Measurements from ENCODE around the gene TAF5L. TPM values are rescaled to one million over a fixed set of nuclear protein-coding genes. Genes with fewer than 3 reads are reported as not detected.

Gene TAF5L
- total and polyA plus RNA-seq, 9 donors, result 7.6 to 19.8 (median 12.5) TPM

DNA sequence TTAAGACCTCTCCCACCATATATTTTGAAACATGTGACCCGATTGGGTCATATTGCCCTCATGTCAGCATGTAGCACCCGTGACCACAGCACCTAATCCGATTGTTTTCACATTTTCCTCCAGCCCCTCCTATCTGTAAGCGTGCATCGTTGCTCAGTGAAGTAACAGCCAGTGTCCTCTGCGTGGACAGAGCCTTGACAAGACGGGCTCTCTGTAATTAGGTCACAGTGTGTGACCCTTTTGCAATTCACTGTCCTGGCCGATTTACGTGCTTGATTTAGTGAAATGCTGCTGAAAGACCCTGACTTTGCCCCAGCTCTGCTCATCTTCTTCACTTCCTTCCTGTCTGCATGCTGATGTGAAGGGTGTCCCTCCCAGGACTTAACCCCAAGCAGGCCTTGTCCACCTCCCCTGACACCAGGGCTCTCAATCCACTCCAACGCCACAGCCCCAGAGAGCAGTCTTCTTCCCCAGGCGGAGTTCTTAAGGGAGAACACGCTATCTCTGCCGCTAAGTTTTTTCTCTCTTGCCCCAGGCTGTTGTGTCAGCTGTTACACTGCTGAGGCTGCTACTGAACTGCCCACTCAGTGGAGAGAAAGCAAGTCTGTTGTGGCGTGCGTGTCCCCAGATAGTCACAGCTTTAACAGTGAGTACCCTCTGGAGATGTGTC, 19.5 kb upstream of the TAF5L start:
- no peak for DNase-seq
- no peaks in the 10 kb centered on the region for H3K27me3 ChIP-seq
- intact Hi-C loops (cut with DNase I), result no loop called here
- 88 to 91% (median 89%) methylated on average over 15 of the region's 15 CpGs for WGBS, 3 donors
- no peak overlapping the region for H3K27ac ChIP-seq
- no peaks in the 10 kb centered on the region for H3K36me3 ChIP-seq
- H3K9me3 ChIP-seq, result no peaks in the 10 kb centered on the region
- H3K4me1 ChIP-seq (ENCODE audit: insufficient read depth), result no peaks in the 10 kb centered on the region
- no peak overlapping the region for H3K4me3 ChIP-seq
- TF ChIP-seq POLR2A (IDR thresholded peaks at IDR 0.05) (no peak), EP300 (IDR thresholded peaks at IDR 0.05) (no peak)
- TF ChIP-seq, protein P1, sequence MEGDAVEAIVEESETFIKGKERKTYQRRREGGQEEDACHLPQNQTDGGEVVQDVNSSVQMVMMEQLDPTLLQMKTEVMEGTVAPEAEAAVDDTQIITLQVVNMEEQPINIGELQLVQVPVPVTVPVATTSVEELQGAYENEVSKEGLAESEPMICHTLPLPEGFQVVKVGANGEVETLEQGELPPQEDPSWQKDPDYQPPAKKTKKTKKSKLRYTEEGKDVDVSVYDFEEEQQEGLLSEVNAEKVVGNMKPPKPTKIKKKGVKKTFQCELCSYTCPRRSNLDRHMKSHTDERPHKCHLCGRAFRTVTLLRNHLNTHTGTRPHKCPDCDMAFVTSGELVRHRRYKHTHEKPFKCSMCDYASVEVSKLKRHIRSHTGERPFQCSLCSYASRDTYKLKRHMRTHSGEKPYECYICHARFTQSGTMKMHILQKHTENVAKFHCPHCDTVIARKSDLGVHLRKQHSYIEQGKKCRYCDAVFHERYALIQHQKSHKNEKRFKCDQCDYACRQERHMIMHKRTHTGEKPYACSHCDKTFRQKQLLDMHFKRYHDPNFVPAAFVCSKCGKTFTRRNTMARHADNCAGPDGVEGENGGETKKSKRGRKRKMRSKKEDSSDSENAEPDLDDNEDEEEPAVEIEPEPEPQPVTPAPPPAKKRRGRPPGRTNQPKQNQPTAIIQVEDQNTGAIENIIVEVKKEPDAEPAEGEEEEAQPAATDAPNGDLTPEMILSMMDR (IDR thresholded peaks at IDR 0.05), result no peak

DNA sequence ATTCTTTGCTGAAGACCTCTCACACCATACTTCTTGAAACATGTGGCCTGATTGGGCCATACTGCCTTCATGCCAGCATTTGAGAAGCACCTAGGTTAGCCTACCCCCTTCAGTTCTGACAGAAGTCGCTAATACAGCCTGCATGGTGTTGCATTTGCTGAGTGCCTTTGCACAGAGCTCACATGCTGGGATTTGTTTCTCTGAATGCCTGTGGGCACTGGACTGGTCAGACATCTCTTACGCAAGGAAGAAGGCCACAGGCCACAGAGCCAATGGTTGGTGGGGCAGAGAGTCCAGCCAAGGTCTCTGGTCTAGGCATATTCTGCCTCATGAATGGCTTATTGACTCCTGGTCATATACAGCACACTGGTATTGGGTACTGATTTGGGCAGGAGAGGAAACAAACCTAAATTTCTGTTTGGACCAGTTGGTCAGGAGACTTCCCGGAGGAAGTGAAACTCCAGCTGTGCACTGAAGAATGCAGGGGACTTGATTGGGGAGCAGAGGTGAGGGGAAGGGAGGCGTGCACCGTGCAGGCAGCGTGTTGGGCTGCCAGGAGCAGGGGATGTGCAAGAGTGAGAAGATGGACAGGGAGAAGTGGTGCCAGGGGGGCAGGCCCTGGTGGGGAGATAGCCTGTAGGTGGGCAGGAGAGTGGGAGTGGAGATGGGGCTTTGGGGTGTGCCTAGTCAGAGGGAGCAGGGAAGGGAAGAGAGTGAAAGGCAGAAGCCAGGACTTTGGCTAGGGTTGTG, 18.2 kb upstream of the TAF5L start:
- TF ChIP-seq POLR2A (IDR thresholded peaks at IDR 0.05), result no peak
- TF ChIP-seq, protein P1 (IDR thresholded peaks at IDR 0.05), result no peak
- TF ChIP-seq EP300 (IDR thresholded peaks at IDR 0.05), result no peak
- no peak for DNase-seq
- intact Hi-C loops (cut with DNase I), result no loop called here
- WGBS, 3 donors, result 86 to 92% (median 87%) methylated on average over 6 of the region's 6 CpGs
- Histone ChIP-seq H3K36me3 (no peaks in the 10 kb centered on the region), H3K27me3 (no peaks in the 10 kb centered on the region), H3K4me3 (no peak overlapping the region), H3K27ac (no peak overlapping the region), H3K9me3 (no peaks in the 10 kb centered on the region), H3K4me1 (ENCODE audit: insufficient read depth) (no peaks in the 10 kb centered on the region)

DNA sequence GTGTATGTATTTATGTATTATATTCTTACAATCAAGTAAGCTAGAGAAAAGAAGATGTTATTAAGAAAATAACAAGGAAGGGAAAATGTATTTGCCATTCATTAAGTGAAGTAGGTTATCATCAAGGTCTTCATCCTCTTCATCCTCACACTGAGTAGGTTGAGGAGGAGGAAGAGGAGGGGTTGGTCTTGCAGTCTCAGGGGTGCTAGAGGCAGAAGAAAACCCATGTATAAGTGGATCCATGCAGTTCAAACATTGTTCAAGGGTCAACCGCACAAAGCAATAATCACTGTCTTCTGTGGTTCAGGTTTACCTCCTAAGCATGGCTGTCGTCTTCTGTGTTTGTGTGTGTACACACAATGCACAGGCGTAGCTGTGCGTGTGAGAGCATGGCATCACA, 17.0 kb upstream of the TAF5L start:
- Histone ChIP-seq H3K27ac (no peak overlapping the region), H3K4me3 (no peak overlapping the region), H3K36me3 (no peaks in the 10 kb centered on the region), H3K4me1 (ENCODE audit: insufficient read depth) (no peaks in the 10 kb centered on the region), H3K9me3 (no peaks in the 10 kb centered on the region), H3K27me3 (no peaks in the 10 kb centered on the region)
- 95 to 96% (median 96%) methylated on average over 4 of the region's 4 CpGs for WGBS, 3 donors
- intact Hi-C loops (cut with DNase I), result no loop called here
- DNase-seq, result no peak
- TF ChIP-seq, protein P1 (IDR thresholded peaks at IDR 0.05), result no peak
- TF ChIP-seq EP300 (IDR thresholded peaks at IDR 0.05), result no peak
- TF ChIP-seq POLR2A (IDR thresholded peaks at IDR 0.05), result no peak

DNA sequence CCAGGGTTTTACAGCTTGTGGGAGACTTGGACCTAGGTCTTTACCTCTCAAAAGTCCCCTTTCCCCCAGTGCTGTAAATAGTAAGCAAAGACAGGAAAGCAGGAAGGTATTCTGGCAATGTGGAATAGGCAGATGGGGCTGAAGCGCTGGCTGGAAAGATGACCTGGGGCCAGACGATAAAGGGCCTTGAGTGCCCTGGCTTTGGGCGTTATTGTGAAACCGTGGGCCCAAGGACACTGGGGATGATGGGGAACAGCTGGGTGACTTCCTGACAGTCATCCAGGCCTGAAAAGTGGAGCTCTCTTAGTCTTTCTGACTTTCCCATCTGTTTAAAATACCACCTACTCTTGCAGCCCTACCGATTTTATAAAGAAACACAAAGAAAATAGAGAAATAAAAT, 16.5 kb upstream of the TAF5L start:
- H3K4me3 ChIP-seq, result no peak overlapping the region
- no peaks in the 10 kb centered on the region for H3K9me3 ChIP-seq
- H3K27me3 ChIP-seq, result no peaks in the 10 kb centered on the region
- no peak overlapping the region for H3K27ac ChIP-seq
- TF ChIP-seq EP300 (IDR thresholded peaks at IDR 0.05), result no peak
- TF ChIP-seq, protein P1 (IDR thresholded peaks at IDR 0.05), result no peak
- TF ChIP-seq POLR2A (IDR thresholded peaks at IDR 0.05), result no peak
- peak in 3 of 5 donors; percentile 40 to 58 (median 55) for DNase-seq
- 9 to 35% (median 16%) methylated on average over 5 of the region's 5 CpGs for WGBS, 3 donors
- H3K4me1 ChIP-seq (ENCODE audit: insufficient read depth), result no peaks in the 10 kb centered on the region
- intact Hi-C loops (cut with DNase I), result no loop called here
- no peaks in the 10 kb centered on the region for H3K36me3 ChIP-seq
